HG03457 (cell line): ENCODE measurements around the gene VILL.

Experiments used
- ATAC-seq: cut with Tn5 transposase; IDR thresholded peaks from one replicate; pipeline ENCODE4 v1.9.1; 2021; ENCODE audit warnings: moderate number of reproducible peaks; ENCODE audit not compliant: unreplicated experiment

The VILL gene

GRCh38 chr3:37990527-37990926 is at the start of gene VILL:
VILL (plus strand) TSS chr3:37990786; CDS start chr3:37993673, 2,887 bp downstream.
- ATAC-seq = no peak

DNA sequence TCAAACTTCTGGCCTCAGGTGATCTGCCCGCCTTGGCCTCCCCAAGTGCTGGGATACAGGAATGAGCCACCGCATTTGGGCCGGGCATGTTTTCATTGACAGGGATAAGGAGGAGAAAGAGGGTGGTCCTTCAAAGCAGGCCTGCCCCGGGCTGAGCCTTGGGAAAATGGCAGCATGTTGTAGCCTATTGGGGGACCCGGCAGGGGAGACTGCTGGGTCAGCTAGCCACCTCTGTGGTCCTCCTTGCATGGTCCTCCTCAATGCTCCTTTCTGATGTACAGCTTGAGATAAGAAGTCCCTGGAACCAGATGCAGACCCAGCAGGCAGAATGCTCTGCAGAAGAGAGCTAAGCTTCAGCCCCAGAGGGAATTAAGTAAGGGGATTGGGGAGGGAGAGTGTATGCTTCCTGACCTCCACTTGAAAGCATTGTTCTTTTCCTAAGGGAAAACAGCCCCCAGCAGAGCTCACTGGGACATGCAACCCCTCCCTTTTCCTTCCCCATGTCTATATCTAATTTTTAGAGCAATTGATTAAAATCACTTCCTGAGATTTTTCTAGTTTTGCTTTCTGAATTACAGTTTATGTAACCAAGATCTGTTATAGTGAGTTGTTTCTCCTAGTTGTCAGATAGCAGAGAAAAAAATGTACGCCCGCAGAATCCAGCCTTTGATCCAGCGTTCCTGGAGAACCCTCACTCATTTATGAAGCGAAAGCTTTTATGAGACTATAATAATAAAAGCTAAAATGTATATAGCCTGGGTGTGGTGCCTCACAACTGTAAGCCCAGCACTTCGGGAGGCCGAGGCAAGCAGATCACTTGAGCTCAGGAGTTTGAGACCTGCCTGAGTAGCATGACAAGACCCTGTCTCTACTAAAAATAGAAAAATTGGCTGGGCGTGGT is 48.7 kb upstream of the VILL start:
- no peak for ATAC-seq

DNA sequence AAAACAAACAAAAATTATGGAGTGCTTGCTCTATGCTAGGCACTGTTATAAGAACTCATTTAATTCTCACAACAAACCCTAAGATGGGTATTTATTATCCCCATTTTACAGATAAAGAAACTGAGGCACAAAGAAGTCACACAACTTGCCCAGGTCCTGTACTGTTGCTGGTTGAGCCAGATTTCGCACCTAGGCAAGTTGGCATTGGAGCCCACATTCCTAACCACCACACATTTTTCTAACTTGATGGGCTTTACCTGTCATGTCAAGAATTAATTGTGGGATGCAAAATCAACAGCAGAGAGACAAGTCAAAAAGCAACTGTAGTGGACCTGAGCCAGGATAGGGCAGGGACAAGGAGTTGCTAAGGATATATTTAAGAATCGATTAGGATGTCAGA is 47.9 kb upstream of the VILL start:
- no peak for ATAC-seq

DNA sequence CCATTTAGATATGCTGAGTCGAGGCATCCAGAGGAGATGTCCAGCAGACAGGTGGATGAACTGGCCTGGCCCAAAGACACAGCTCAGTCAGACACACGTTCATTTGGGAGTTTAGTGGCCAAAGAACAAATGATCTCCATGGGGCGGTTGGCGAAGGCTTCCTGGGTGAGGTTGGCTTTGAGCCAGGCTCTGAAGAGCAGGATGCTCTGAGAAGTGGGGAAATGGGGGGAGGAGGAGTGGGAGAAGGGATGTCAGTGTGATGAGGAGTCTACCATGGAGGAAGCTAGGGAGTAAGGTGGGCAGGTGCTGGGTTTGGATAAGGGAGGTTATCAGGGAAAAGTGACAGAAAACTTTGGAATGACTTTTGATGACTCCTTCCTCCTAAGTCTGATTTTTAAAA is 47.5 kb upstream of the VILL start:
- no peak for ATAC-seq

- no peak for ATAC-seq
Observed at GRCh38 chr3:37943631-37944314, 46.8 kb upstream of the VILL start.

DNA sequence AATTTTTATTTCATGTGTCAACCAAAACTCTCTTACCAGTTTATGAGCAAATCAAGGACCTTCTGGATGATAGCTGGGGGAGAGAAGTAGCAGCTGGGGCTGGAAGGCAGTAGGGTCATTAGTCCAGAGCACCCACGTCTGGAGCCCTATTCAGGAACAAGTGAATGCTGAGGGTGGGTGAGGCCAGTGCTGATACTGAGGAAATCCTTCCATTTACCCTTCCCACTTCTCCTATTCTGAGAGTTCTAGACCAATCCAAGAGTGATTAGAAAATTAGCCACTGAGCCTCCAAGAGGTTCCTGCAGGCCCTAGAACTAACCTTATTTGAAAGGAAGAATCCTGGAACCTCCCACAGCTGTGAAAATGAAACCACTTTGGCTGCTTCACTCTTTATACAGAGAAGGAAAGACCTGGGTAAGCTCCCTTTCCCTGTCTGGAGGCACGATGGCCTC is 46.2 kb upstream of the VILL start:
- ATAC-seq = no peak

- ATAC-seq = no peak
Observed at GRCh38 chr3:37945156-37945806, 45.3 kb upstream of the VILL start.

DNA sequence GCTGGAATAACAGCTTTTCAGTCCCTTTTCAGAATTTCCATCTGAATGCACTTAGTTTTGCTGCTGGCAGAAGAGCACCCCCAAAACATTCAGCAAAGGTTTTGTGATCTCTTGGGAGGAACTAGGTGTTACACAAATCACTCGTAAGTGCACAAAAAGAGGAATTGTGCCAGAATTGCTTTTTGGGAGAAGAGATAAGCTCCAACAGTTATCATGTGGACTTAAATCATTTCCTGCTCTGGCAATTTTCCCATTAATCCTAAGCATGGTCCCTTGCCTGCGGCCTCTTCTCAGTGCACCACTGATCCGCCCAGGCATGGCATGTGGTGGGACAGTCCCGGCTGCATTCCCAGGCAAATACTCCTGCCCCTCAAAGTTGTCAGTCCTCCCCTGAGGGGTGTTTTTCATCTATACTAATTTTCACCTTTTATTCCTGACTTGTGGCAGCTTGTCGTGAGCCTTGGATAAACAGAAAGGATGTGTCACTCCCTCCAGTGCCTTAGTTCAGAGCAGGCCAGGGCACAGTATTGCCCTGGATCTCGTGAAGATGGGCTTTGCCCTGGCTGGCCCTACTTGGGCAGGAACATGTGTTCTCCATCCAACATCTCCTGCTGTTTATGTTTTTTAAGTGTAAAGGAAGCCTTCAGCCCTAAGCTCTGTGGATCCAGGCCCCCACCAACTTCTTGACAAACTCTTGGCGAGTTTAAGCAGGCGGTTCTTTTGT is 44.6 kb upstream of the VILL start:
- no peak for ATAC-seq

GRCh38 chr3:37946531-37946889 is 44.1 kb upstream of the VILL start:
- no peak for ATAC-seq

DNA sequence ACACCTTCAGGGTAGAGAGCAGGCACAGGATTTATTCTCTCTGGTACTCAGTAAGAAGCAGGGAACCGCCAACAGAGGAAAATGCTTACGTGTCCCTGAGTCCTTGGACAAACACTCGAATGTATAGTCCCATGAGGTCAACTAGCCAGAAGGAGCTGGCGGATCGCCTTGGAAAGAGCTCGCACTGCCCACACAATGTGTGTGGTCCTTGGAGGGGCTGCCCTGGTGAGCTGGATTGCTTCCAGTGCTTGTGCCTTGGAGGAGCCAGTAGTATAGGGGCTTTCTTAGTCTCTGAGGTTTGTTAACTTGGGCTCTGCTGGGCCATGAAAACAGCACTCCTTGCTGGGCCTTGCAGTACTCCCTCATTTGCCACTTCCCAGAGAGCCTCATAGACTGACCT is 40.7 kb upstream of the VILL start:
- ATAC-seq = no peak

GRCh38 chr3:37952564-37952963 is 38.0 kb upstream of the VILL start:
- no peak for ATAC-seq

- no peak for ATAC-seq
Observed at GRCh38 chr3:37953226-37953625, 37.4 kb upstream of the VILL start.

- no peak for ATAC-seq
Observed at GRCh38 chr3:37953707-37954394, 36.7 kb upstream of the VILL start.

- no peak for ATAC-seq
Observed at GRCh38 chr3:37954881-37955280, 35.7 kb upstream of the VILL start.

DNA sequence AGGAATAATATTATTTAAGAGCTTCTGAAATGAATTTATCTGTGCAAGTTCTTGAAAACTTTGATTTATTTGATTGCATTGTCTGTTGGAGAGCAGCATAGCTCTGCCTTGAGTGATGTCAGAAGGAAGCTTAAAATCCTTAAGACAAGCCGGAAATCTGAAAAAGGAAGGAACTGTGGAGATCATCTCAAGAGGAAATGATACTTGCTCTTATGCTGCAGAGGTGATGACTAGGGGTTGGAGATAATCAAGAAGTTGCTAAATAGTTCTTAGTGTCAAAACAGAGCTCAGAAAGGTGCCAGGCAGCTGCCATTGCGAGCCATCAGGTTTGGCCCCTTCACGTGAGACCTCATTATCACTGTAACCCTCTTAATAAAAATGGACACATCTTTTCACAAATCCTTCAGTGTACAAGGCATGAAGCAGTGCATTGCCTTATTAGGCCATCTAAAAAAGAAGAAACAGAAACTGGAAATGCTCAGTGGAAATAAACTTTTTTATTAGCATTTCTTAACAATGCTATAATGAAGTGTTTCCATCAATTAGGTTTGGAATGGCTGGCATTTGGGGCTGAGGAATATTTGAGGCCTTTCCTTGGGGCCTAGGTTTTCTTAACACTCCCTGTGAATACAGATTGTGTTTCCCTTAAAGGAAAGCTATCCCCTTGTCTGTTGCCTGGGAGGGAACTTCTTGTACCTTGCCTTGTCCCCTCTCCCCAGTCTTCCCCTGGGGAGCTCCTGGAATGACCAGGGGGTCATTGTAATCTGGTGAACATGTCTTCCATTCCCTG is 34.5 kb upstream of the VILL start:
- ATAC-seq = no peak

- ATAC-seq = no peak
Observed at GRCh38 chr3:37956723-37957538, 33.7 kb upstream of the VILL start.

DNA sequence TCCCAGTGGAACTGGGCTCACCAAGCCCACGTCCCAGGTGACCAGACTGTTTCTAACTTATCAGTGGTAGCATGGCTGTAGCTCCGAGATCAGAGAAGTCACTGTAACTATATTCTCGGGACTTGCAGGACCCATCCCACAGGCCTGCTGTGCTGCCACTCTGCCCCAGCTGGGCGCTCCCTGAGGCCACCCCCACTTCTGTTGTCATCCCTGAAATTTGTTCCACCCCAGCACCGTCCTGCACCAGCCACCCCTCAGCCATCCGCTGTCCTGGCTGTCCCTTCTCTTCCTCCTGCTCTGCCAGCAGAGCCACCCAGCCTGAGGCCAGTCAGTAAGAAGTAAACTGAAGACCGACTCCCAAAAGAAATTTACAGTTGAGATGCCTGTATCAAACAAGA is 33.0 kb upstream of the VILL start:
- ATAC-seq = no peak

DNA sequence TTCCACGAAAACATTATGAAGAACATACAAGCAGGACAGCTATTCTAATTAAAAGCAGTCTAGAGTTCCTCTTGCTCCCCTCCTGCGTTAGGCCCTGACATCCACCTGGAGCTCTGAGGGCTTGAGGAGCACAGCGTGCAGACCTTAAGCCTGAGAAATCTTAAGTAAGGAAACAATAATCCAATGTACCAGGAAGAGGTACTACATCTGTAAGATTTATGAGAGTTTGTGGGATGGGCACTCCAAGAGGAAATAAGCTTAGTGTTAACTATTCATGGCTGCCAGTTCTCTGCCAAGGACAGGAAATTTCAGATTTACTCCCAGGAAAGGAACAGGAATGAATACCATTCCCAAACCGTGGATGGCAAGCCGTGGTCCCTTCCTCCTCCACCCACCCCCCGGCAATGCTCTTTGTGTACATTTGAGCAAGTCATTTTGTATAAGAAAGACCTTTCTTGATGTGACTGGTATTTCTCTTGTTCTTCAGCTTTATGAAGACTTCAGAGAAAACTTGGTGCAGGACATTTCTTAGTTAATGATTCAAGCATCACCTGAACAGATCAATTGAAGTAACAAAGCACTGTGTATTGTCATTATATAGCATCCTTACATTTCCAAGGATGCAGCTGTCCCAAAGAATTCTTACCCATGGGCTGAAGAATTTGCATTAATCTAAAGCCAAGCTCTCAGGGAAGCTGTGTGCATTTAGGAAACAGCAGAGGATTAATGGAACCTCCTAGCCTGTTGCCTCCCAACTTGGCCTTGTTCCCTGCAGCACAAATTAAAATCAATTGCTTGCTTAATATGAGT is 28.8 kb upstream of the VILL start:
- no peak for ATAC-seq
